Hypothalamus (tissue), 51 donors: ENCODE data around the gene NDRG4.
"Not testable (repeated sequence)": the region's sequence is repeated elsewhere in the genome, so short reads cannot be mapped to it uniquely, and the experiment has no call there.

Source experiments
- DNase-seq, 51 donors: peaks; one replicate each; lab custom pipeline; 2025; lab: John Stamatoyannopoulos, UW

NDRG4 gene

GRCh38 chr16:58464916-58465731 lies 34.8 kb upstream of the NDRG4 start:
- no peak for DNase-seq

- no peak for DNase-seq
Measured at GRCh38 chr16:58465817-58466216, 34.1 kb upstream of the NDRG4 start.

GRCh38 chr16:58466396-58466795 lies 33.5 kb upstream of the NDRG4 start:
- no peak for DNase-seq

- DNase-seq, result no peak
Measured at GRCh38 chr16:58467905-58468304, 32.0 kb upstream of the NDRG4 start.

- no peak for DNase-seq
Measured at GRCh38 chr16:58471209-58471975, 28.6 kb upstream of the NDRG4 start.

GRCh38 chr16:58472266-58472665 lies 27.7 kb upstream of the NDRG4 start:
- DNase-seq, result no peak

GRCh38 chr16:58472827-58473226 lies 27.1 kb upstream of the NDRG4 start:
- no peak for DNase-seq

GRCh38 chr16:58474296-58474695 lies 25.6 kb upstream of the NDRG4 start:
- DNase-seq, result no peak

GRCh38 chr16:58475091-58475619 lies 24.8 kb upstream of the NDRG4 start:
- no peak for DNase-seq

GRCh38 chr16:58476791-58477190 lies 23.2 kb upstream of the NDRG4 start:
- no peak for DNase-seq

- DNase-seq, result no peak
Measured at GRCh38 chr16:58478427-58478826, 21.5 kb upstream of the NDRG4 start.

GRCh38 chr16:58481226-58481869 lies 18.6 kb upstream of the NDRG4 start:
- DNase-seq, result no peak

- peak in 1 of 51 donors; percentile 31 for DNase-seq
Measured at GRCh38 chr16:58481931-58482330, 18.0 kb upstream of the NDRG4 start.

GRCh38 chr16:58485184-58485887 lies 14.6 kb upstream of the NDRG4 start:
- DNase-seq, result peak in 1 of 51 donors; percentile 13

GRCh38 chr16:58487566-58488351 lies 12.2 kb upstream of the NDRG4 start:
- DNase-seq, result peak in 49 of 51 donors; percentile 16 to 84 (median 67)

GRCh38 chr16:58488531-58488930 lies 11.4 kb upstream of the NDRG4 start:
- no peak for DNase-seq

- DNase-seq, result no peak
Measured at GRCh38 chr16:58490065-58490464, 9.9 kb upstream of the NDRG4 start.

- not testable (repeated sequence) for DNase-seq
Measured at GRCh38 chr16:58490539-58490938, 9.4 kb upstream of the NDRG4 start.

GRCh38 chr16:58492066-58492465 lies 7.9 kb upstream of the NDRG4 start:
- no peak for DNase-seq

GRCh38 chr16:58492735-58493134 lies 7.2 kb upstream of the NDRG4 start:
- DNase-seq, result peak in 7 of 51 donors; percentile 3 to 34 (median 22)
